Trophoblast cell (in vitro differentiated cells and primary cell): ENCODE data around the gene SLIT3.

Experiments
- DNase-seq, 2 donors: peaks; one replicate each; pipeline ENCODE4 v3.0.0-alpha.2; 2016
- H2AFZ ChIP-seq: 2 replicates; pipeline ENCODE4 v1.6.1; 2013; ENCODE audit warnings: low read length, moderate library complexity, mild to moderate bottlenecking; ENCODE audit not compliant: insufficient read depth, poor library complexity
- H2AK5ac ChIP-seq: 2 replicates; pipeline ENCODE4 v1.6.1; 2013; ENCODE audit warnings: mild to moderate bottlenecking, low read length
- H2BK120ac ChIP-seq: 2 replicates; pipeline ENCODE4 v1.6.1; 2013; ENCODE audit warnings: low read length, mild to moderate bottlenecking, moderate library complexity; ENCODE audit not compliant: insufficient read depth, poor library complexity
- H2BK12ac ChIP-seq: 2 replicates; pipeline ENCODE4 v1.6.1; 2013; ENCODE audit warnings: mild to moderate bottlenecking, low read length, moderate library complexity
- H2BK5ac ChIP-seq: 2 replicates; pipeline ENCODE4 v1.6.1; 2013; ENCODE audit warnings: low read length, low read depth, moderate library complexity, mild to moderate bottlenecking; ENCODE audit not compliant: poor library complexity
- H3K14ac ChIP-seq: 2 replicates; pipeline ENCODE4 v1.6.1; 2013; ENCODE audit warnings: mild to moderate bottlenecking, low read length
- H3K18ac ChIP-seq: 2 replicates; pipeline ENCODE4 v1.6.1; 2013; ENCODE audit warnings: mild to moderate bottlenecking, low read length
- H3K23ac ChIP-seq: 2 replicates; pipeline ENCODE4 v1.6.1; 2013; ENCODE audit warnings: low read length
- H3K27ac ChIP-seq: 2 replicates; pipeline ENCODE4 v1.5.1; 2013; ENCODE audit warnings: low read depth, mild to moderate bottlenecking, inconsistent platforms, low read length, moderate library complexity
- H3K27me3 ChIP-seq: 2 replicates; pipeline ENCODE4 v1.6.1; 2013; ENCODE audit warnings: inconsistent platforms, mild to moderate bottlenecking, low read length, moderate library complexity; ENCODE audit not compliant: insufficient read depth
- H3K36me3 ChIP-seq, 2 experiments: 1 replicate in 1 of 2; 2 replicates in 1 of 2; pipeline ENCODE4 v1.6.1; 2013; ENCODE audit warnings: low read length in 2 of 2, mild to moderate bottlenecking in 2 of 2, moderate library complexity in 1 of 2; ENCODE audit not compliant: insufficient read depth in 2 of 2, control insufficient read depth in 1 of 2
- H3K4ac ChIP-seq: 2 replicates; pipeline ENCODE4 v1.6.1; 2013; ENCODE audit warnings: low read depth, mild to moderate bottlenecking, low read length, moderate library complexity
- H3K4me1 ChIP-seq, 2 experiments: 1 replicate in 1 of 2; 2 replicates in 1 of 2; pipeline ENCODE4 v1.6.1; 2013; ENCODE audit warnings: low read length in 2 of 2, mild to moderate bottlenecking in 2 of 2, moderate library complexity in 1 of 2; ENCODE audit not compliant: insufficient read depth in 2 of 2, control insufficient read depth in 1 of 2
- H3K4me2 ChIP-seq: 2 replicates; pipeline ENCODE4 v1.6.1; 2013; ENCODE audit warnings: inconsistent platforms, mild to moderate bottlenecking, low read length, moderate library complexity
- H3K4me3 ChIP-seq: 2 replicates; pipeline ENCODE4 v1.5.1; 2013; ENCODE audit warnings: mild to moderate bottlenecking, low read depth, low read length, inconsistent platforms
- H3K79me1 ChIP-seq: one replicate; pipeline ENCODE4 v1.6.1; 2013; ENCODE audit warnings: low read length
- H3K79me2 ChIP-seq: 2 replicates; pipeline ENCODE4 v1.6.1; 2013; ENCODE audit warnings: low read length, mild to moderate bottlenecking; ENCODE audit not compliant: control insufficient read depth, insufficient read depth, poor library complexity
- H3K9ac ChIP-seq: 2 replicates; pipeline ENCODE4 v1.6.1; 2013; ENCODE audit warnings: mild to moderate bottlenecking, low read length
- H3K9me3 ChIP-seq: 2 replicates; pipeline ENCODE4 v1.6.1; 2013; ENCODE audit warnings: low read depth, mild to moderate bottlenecking, control low read depth, inconsistent platforms, low read length; ENCODE audit not compliant: insufficient read depth
- H4K12ac ChIP-seq: 2 replicates; pipeline ENCODE4 v1.6.1; 2013; ENCODE audit warnings: low read depth, mild to moderate bottlenecking, low read length, moderate library complexity
- H4K8ac ChIP-seq: 2 replicates; pipeline ENCODE4 v1.6.1; 2013; ENCODE audit warnings: low read depth, mild to moderate bottlenecking, low read length, moderate library complexity
- H4K91ac ChIP-seq: one replicate; pipeline ENCODE4 v1.6.1; 2013; ENCODE audit warnings: low read depth, mild to moderate bottlenecking, low read length, moderate library complexity
- WGBS: extraction: QIAGEN DNeasy Blood & Tissue Kit; methylation state at CpG from one replicate; pipeline ENCODE4 v1.1.7; 2013; ENCODE audit warnings: missing lambda C conversion rate; ENCODE audit not compliant: insufficient read length, insufficient coverage; ENCODE audit errors: extremely low coverage; 5-methylcytosine and 5-hydroxymethylcytosine counted together

The SLIT3 gene

GRCh38 chr5:168654211-168654721, 646.7 kb downstream of the SLIT3 start:
- Histone ChIP-seq H3K14ac (no peak overlapping the region), H4K8ac (no peak overlapping the region), H3K4me3 (no peak overlapping the region), H4K12ac (no peak overlapping the region), H3K79me2 (no peaks in the 10 kb centered on the region), H3K18ac (no peak overlapping the region), H2AK5ac (no peak overlapping the region), H3K36me3 (no peaks in the 10 kb centered on the region), H3K27me3 (no peaks in the 10 kb centered on the region), H2BK120ac (no peak overlapping the region), H2BK5ac (no peak overlapping the region), H4K91ac (no peak overlapping the region), H2BK12ac (no peak overlapping the region), H3K9me3 (no peaks in the 10 kb centered on the region), H3K4ac (no peak overlapping the region), H3K23ac (no peak overlapping the region), H3K4me1 (peaks cover 0 to 2% of the 10 kb centered on the region in 2 experiments), H3K4me2 (no peak overlapping the region), H2AFZ (no peak overlapping the region), H3K27ac (no peak overlapping the region), H3K9ac (peak overlapping the region; percentile 4), H3K79me1 (no peaks in the 10 kb centered on the region)
- no CpG with 5 or more reads among the region's 10 CpGs for WGBS
- no peak for DNase-seq

DNA sequence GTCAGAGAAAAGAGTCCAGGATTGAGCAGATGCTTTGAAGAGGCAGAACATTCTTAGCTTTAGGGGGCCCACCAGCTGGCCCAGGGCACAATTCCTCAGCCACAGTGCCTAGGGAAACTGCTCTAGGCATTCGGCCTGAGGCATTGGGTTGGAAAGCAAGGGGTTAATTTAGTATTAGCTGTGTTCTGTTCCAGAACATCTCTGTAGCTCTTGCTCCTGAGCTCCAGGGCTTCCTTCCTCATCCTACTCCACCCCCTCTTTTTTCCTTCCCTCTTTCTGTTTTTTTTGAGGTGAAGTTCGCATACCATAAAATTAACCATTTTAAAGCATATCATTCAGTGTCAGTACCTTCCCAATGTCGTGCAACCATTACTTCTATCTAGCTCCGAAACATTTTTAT, 647.3 kb downstream of the SLIT3 start:
- H4K8ac ChIP-seq = no peak overlapping the region
- no peak overlapping the region for H4K12ac ChIP-seq
- no peaks in the 10 kb centered on the region for H3K9me3 ChIP-seq
- no CpG with 5 or more reads among the region's 4 CpGs for WGBS
- H3K79me2 ChIP-seq = no peaks in the 10 kb centered on the region
- no peak overlapping the region for H2BK120ac ChIP-seq
- no peak overlapping the region for H3K14ac ChIP-seq
- no peak overlapping the region for H2BK12ac ChIP-seq
- H2BK5ac ChIP-seq = no peak overlapping the region
- H3K36me3 ChIP-seq = no peaks in the 10 kb centered on the region
- no peak overlapping the region for H2AK5ac ChIP-seq
- no peak overlapping the region for H2AFZ ChIP-seq
- no peaks in the 10 kb centered on the region for H3K27me3 ChIP-seq
- no peak overlapping the region for H3K27ac ChIP-seq
- no peak overlapping the region for H3K23ac ChIP-seq
- no peak overlapping the region for H3K18ac ChIP-seq
- no peak overlapping the region for H3K4ac ChIP-seq
- H3K79me1 ChIP-seq = no peaks in the 10 kb centered on the region
- no peak overlapping the region for H3K4me3 ChIP-seq
- no peak overlapping the region for H4K91ac ChIP-seq
- H3K4me1 ChIP-seq = peaks cover 0 to 2% of the 10 kb centered on the region in 2 experiments
- H3K4me2 ChIP-seq = no peak overlapping the region
- no peak overlapping the region for H3K9ac ChIP-seq
- DNase-seq = no peak

GRCh38 chr5:168651648-168652047, 649.3 kb downstream of the SLIT3 start:
- Histone ChIP-seq H2BK120ac (no peak overlapping the region), H4K12ac (no peak overlapping the region), H4K8ac (no peak overlapping the region), H2BK5ac (no peak overlapping the region), H3K4me3 (no peak overlapping the region), H3K27me3 (no peaks in the 10 kb centered on the region), H3K14ac (no peak overlapping the region), H3K27ac (no peak overlapping the region), H3K23ac (no peak overlapping the region), H3K18ac (no peak overlapping the region), H2AK5ac (no peak overlapping the region), H3K79me1 (no peaks in the 10 kb centered on the region), H3K4ac (no peak overlapping the region), H2BK12ac (no peak overlapping the region), H3K9me3 (no peaks in the 10 kb centered on the region), H3K36me3 (no peaks in the 10 kb centered on the region), H4K91ac (no peak overlapping the region), H2AFZ (no peak overlapping the region), H3K79me2 (no peaks in the 10 kb centered on the region), H3K4me1 (peaks cover 0 to 2% of the 10 kb centered on the region in 2 experiments), H3K4me2 (no peak overlapping the region), H3K9ac (no peak overlapping the region)
- DNase-seq = peak in 1 of 2 donors; percentile 27

- H2BK12ac ChIP-seq = no peak overlapping the region
- H3K27me3 ChIP-seq = no peaks in the 10 kb centered on the region
- H3K4me2 ChIP-seq = no peak overlapping the region
- H2AFZ ChIP-seq = no peak overlapping the region
- no peak overlapping the region for H3K27ac ChIP-seq
- H3K4me3 ChIP-seq = no peak overlapping the region
- no peak overlapping the region for H3K4ac ChIP-seq
- H4K91ac ChIP-seq = no peak overlapping the region
- H2BK120ac ChIP-seq = no peak overlapping the region
- H3K9me3 ChIP-seq = no peaks in the 10 kb centered on the region
- no peak overlapping the region for H2BK5ac ChIP-seq
- peaks cover 0 to 2% of the 10 kb centered on the region in 2 experiments for H3K4me1 ChIP-seq
- no peak overlapping the region for H2AK5ac ChIP-seq
- H4K8ac ChIP-seq = no peak overlapping the region
- H3K9ac ChIP-seq = no peak overlapping the region
- no peak overlapping the region for H3K23ac ChIP-seq
- H3K18ac ChIP-seq = no peak overlapping the region
- no peak overlapping the region for H4K12ac ChIP-seq
- no peaks in the 10 kb centered on the region for H3K36me3 ChIP-seq
- H3K14ac ChIP-seq = no peak overlapping the region
- no CpG with 5 or more reads among the region's 2 CpGs for WGBS
- DNase-seq = peak in 1 of 2 donors; percentile 31
- H3K79me2 ChIP-seq = no peaks in the 10 kb centered on the region
- H3K79me1 ChIP-seq = no peaks in the 10 kb centered on the region
These were observed 651.6 kb downstream of the SLIT3 start for GRCh38 chr5:168649306-168649705.
